ELF-1 (cell line): Measurements from ENCODE around the gene TBL3.
A peak's percentile ranks its signal among the peaks of the same experiment; 100 is the strongest.
"Not testable (repeated sequence)": the region's sequence is repeated elsewhere in the genome, so short reads cannot be mapped to it uniquely, and the experiment has no call there.

Experiments
- DNase-seq: peaks from one replicate; pipeline ENCODE4 v3.0.0-alpha.2; 2016; ENCODE audit warnings: low read depth, low spot score

TBL3 gene

DNA sequence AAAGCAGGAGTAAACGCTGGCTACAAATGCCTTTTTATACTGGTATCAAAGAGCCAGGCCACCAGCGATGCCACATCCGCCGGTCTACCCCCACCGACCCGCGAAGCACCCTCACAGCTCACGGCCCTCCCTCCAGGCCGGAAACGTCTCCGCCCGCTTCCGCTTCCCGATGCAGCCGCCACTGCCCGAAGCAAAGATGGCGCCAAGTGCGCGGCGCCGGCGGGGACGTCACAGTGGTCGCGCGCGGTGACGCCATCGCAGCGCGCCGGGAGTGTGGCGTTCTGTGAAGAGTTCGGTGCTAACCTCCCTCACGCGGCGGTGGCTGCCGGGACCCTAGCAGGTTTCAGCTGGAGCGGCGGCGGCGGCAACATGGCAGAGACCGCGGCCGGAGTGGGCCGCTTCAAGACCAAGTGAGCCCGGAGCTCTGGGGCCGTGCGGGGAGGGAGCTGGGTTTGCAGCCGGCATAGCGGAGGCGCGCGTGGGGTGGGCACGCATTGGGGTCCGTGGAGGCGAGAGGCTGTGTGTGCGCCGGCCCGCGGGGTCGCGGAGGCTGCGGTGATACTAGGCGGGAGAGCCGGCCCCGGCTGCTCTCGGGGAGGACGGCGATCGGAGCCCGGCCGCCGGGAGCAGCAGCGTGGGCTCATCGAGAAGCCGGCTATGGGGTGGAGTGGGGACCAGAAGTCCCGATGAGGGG, at the start of gene TBL3:
TBL3 (plus strand) TSS at position 258 of the 694 bp plus-strand sequence; CDS start at position 370, 112 bp downstream.
- peak; percentile 98 for DNase-seq

DNA sequence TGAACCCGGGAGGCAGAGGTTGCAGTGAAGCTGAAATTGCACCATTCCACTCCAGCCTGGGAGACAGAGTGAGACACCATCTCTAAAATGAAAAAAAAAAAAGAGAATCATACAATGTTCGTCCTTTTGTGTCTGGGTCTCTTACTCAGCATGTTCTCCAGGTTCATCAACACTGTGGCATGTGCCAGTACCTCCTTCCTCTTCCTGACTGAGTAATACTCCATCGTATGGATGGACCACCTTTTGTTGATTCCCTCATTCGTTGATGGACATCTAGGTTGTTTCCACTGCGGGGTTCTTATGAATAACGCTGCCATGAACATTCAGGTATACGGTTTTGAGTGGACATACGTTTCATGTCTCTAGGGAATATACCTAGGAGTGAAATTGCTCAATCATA, 49.5 kb upstream of the TBL3 start:
- DNase-seq = no peak

GRCh38 chr16:1923299-1924034, 48.4 kb upstream of the TBL3 start:
- DNase-seq = peak; percentile 88

GRCh38 chr16:1924095-1924494, 47.8 kb upstream of the TBL3 start:
- no peak for DNase-seq

GRCh38 chr16:1926271-1926670, 45.6 kb upstream of the TBL3 start:
- DNase-seq = peak; percentile 56

DNA sequence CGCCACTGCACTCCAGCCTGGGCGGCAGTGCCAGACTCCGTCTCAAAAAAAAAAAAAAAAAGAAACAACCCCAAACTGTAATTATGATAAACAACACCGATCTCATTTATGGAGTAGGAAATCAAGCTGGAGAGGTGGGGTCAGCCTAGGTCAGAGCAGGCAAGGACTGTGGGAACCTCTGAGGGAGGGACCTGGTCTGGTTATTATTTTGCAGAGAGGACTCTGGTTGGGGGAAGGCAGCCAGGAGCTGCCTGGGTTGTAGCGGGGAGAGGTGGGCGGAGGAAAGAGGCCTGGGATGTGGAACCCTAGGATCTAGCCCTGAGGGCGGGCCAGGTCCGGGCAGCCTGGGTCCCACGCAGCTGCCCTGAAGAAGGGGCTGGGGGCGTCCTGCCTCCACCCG, 42.7 kb upstream of the TBL3 start:
- no peak for DNase-seq

GRCh38 chr16:1929578-1930337, 42.1 kb upstream of the TBL3 start:
- peak; percentile 93 for DNase-seq

GRCh38 chr16:1930338-1930720, 41.5 kb upstream of the TBL3 start:
- DNase-seq = no peak

DNA sequence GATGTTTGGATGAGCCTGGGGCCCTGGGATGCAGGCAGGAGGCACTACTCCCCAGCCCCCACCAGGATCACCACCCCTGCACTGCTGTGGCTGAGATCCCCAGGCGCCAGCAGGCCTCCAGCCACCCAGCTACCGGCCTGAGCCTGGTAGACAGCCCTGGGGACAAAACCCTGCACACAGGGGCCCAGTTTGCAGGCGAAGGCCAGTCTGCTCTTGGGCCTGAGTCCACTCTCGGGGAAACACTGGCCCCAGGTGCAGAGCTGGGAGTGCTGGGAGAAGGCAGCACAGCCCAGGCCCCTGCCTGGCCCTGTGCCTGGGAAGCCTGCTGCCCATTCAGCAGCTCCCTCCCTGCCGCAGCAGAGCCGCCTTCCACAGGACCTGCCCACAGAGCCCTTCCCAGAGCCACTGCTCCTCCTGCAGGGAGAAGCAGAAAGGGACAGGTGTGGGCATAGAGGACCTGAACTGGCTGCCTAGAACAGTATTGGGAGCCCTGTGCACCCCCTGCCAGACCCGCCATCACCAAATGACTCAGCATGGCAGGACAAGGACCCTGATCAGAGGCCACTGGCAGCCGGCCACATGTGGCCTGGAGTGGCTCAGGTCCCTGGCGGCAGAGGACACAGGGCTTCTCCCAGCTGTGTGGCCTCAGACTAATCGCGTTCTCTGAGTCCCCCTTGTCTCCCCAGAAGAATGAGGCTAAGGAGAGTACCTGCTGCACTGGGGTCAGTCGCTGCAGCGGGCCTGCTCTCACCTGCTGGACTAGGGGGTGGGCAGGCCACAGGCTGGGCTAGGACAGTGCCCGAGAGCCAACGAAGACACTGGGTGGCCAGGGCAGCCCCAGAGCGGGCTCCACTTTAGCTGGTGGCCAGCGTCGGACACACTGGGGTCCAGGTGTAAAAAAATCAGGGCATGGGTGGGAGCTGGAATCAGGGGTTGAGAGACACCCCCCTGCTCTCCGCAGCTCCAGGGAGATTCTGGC, 39.5 kb upstream of the TBL3 start:
- DNase-seq = peak; percentile 77

GRCh38 chr16:1933097-1933661, 38.7 kb upstream of the TBL3 start:
- no peak for DNase-seq

- DNase-seq = no peak
Measured at GRCh38 chr16:1936945-1937479, 34.8 kb upstream of the TBL3 start.

DNA sequence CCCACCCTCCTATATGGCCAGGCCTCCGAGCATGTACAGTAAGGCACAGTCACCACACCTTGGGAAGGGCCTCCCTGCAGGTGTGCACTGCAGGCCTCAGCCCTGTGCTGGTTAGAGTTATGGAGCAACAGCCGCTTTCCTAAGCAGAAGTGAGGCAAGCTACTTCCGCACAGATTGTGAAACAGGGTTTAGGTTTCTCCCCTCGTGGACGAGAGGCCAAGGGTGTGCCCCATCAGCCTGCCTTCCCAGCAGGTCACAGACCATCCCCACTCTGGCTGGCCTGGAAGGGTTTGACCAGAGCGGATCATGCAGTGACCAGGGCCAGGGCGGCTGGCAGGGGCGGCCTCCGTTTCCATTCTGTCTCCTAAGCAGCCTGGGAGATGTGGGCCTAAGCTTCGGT, 33.5 kb upstream of the TBL3 start:
- DNase-seq = no peak

- DNase-seq = no peak
Measured at GRCh38 chr16:1938910-1939309, 32.9 kb upstream of the TBL3 start.

DNA sequence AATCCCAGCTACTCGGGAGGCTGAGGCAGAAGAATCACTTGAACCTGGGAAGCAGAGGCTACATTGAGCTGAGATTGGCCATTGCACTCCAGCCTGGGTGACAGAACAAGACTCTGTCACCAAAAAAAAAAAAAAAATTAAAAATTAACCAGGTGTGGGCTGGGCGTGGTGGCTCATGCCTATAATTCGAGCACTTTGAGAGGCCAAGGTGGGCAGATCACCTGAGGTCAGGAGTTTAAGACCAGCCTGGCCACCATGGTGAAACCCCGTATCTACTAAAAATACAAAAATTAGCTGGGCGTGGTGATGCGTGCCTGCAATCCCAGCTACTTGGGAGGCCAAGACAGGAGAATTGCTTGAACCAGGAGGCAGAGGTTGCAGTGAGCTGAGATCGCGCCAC, 32.0 kb upstream of the TBL3 start:
- not testable (repeated sequence) for DNase-seq

- peak; percentile 58 for DNase-seq
Measured at GRCh38 chr16:1940273-1941161, 31.3 kb upstream of the TBL3 start.

GRCh38 chr16:1941162-1942046, 30.4 kb upstream of the TBL3 start:
- peak; percentile 80 for DNase-seq

DNA sequence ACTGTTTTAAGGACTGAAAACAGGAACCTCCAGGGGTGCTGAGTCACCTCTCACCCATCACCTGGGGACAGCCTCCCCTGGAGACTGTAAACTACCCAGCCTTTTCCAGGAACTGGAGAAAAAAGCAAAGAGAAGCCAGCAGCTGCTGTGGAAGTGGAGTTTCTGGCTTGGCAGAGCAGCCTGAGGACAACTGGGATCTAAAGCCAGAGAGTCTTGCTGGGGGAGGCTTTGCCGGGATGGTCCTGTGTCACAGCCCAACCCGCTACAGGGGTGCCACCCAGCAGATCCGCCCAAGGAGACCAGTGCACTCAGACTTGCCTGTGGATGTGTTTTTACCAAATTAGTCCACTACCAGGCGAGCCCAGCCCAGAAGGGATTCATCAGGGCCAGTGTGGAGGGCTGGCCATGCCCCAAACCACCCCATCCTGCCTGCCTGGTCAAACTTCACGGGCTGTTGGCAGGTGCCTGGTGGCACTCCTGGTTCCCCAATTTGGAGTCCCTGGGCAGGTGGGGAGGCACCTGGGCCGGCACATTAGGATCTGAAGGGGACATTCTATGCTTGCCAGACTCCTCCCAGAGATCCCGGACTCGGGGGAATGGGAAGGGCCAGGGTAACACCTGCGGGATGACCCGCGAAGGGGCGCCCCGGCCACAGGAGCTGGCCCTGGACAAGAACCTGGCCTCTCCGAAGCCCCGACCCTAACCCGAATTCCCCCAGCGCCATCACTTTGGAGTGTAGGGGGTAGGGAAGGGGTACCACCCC, 29.6 kb upstream of the TBL3 start:
- peak; percentile 56 for DNase-seq
